T-cell (primary cell): ENCODE data around the gene CPNE6. TPM values are rescaled to one million over a fixed set of nuclear protein-coding genes. Genes with fewer than 3 reads are reported as not detected.

ENCODE experiments used
- ATAC-seq, 4 experiments: fragments of 200-7000 bp in 3 of 4; fragments of 150-1000 bp in 1 of 4; cut with Tn5 transposase; replicated peaks in 1 of 4; 1 replicate in 3 of 4; 2 replicates in 1 of 4; pipeline ENCODE4 v1.10.0; 2021; ENCODE audit warnings: moderate library complexity in 3 of 4, mild to moderate bottlenecking in 2 of 4, moderate number of reproducible peaks in 1 of 4
- CTCF ChIA-PET, 2 donors: fragments of 300-600 bp; sonication (Branson Sonifier 250); formaldehyde crosslinking; loops; one replicate each; lab custom pipeline; 2022; ENCODE audit warnings: antibody characterized with exemption in 2 of 2; lab: Charles Lee
- POLR2A ChIA-PET, 2 donors: fragments of 300-600 bp; sonication (Branson Sonifier 250); formaldehyde crosslinking; loops; one replicate each; lab custom pipeline; 2022; ENCODE audit warnings: antibody characterized with exemption in 2 of 2; lab: Charles Lee
- DNase-seq, 35 experiments: peaks; one replicate each; pipeline versions ENCODE4 v3.0.0 to v3.0.0-alpha.2; 2013 to 2023
- H3K27ac ChIP-seq: one replicate; pipeline ENCODE4 v1.5.1; 2013; ENCODE audit warnings: low read length
- H3K27me3 ChIP-seq, 2 experiments: replicated peaks in 1 of 2; 1 replicate in 1 of 2; 2 replicates in 1 of 2; pipeline versions ENCODE4 v1.6.1 to v1.7.0; 2013; ENCODE audit warnings: low read length in 1 of 2, mixed read lengths in 1 of 2; ENCODE audit not compliant: control insufficient read depth in 2 of 2, insufficient read depth in 2 of 2; ENCODE audit errors: extremely low read depth in 1 of 2
- H3K36me3 ChIP-seq, 2 donors: 1 replicate in 1 of 2; 2 replicates in 1 of 2; pipeline versions ENCODE4 v1.6.1 to v1.7.0; 2013; ENCODE audit warnings: low read length in 1 of 2; ENCODE audit not compliant: control insufficient read depth in 2 of 2, insufficient read depth in 1 of 2; ENCODE audit errors: extremely low read depth in 1 of 2
- H3K4me1 ChIP-seq, 2 experiments: 1 replicate in 1 of 2; 2 replicates in 1 of 2; pipeline versions ENCODE4 v1.6.1 to v1.7.0; 2013; ENCODE audit warnings: low read length in 2 of 2, mixed read lengths in 1 of 2; ENCODE audit not compliant: insufficient read depth in 2 of 2, control insufficient read depth in 1 of 2; ENCODE audit errors: extremely low read depth in 1 of 2
- H3K4me3 ChIP-seq, 2 donors: 1 replicate in 1 of 2; 2 replicates in 1 of 2; pipeline versions ENCODE4 v1.5.1 to v1.7.0; 2013; ENCODE audit warnings: mild to moderate bottlenecking in 2 of 2, low read length in 1 of 2, moderate library complexity in 1 of 2; ENCODE audit not compliant: control insufficient read depth in 1 of 2; ENCODE audit errors: extremely low read depth in 1 of 2
- H3K9me3 ChIP-seq: 2 replicates; pipeline ENCODE4 v1.7.0; 2013
- H3K27ac Mint-ChIP-seq, 2 donors: one replicate each; pipeline ENCODE4 v1.8.0; 2020 to 2021; ENCODE audit warnings: mild to moderate bottlenecking in 2 of 2, mixed read lengths in 2 of 2
- H3K27me3 Mint-ChIP-seq, 2 donors: one replicate each; pipeline ENCODE4 v1.8.0; 2021 to 2022; ENCODE audit warnings: mixed read lengths in 2 of 2
- H3K36me3 Mint-ChIP-seq: one replicate; pipeline ENCODE4 v1.8.0; 2021; ENCODE audit warnings: mixed read lengths
- H3K4me1 Mint-ChIP-seq, 3 donors: one replicate each; pipeline ENCODE4 v1.8.0; 2020 to 2022; ENCODE audit warnings: mixed read lengths in 3 of 3, mild to moderate bottlenecking in 1 of 3
- H3K4me3 Mint-ChIP-seq, 3 donors: one replicate each; pipeline ENCODE4 v1.8.0; 2020 to 2022; ENCODE audit warnings: mild to moderate bottlenecking in 3 of 3, mixed read lengths in 3 of 3, moderate library complexity in 3 of 3
- H3K9me3 Mint-ChIP-seq, 3 donors: one replicate each; pipeline ENCODE4 v1.8.0; 2020 to 2022; ENCODE audit warnings: mixed read lengths in 3 of 3
- WGBS: methylation state at CpG from one replicate; pipeline ENCODE4 v1.1.5; 2013; ENCODE audit warnings: missing lambda C conversion rate; ENCODE audit not compliant: insufficient coverage; 5-methylcytosine and 5-hydroxymethylcytosine counted together
- total RNA-seq, 35 experiments: library from RNA in 6 of 35; stranded (reverse) in 6 of 35; fragments of 120-200 nt in 1 of 35; gene quantifications; one replicate each; pipeline versions ENCODE4 v1.2.1 to v1.2.4 and lab custom pipeline; 2013 to 2026

Gene CPNE6
- total RNA-seq, 5 donors from 2014 or later (not counting 1 experiment from before 2014, with no cell fraction given), result not detected

DNA sequence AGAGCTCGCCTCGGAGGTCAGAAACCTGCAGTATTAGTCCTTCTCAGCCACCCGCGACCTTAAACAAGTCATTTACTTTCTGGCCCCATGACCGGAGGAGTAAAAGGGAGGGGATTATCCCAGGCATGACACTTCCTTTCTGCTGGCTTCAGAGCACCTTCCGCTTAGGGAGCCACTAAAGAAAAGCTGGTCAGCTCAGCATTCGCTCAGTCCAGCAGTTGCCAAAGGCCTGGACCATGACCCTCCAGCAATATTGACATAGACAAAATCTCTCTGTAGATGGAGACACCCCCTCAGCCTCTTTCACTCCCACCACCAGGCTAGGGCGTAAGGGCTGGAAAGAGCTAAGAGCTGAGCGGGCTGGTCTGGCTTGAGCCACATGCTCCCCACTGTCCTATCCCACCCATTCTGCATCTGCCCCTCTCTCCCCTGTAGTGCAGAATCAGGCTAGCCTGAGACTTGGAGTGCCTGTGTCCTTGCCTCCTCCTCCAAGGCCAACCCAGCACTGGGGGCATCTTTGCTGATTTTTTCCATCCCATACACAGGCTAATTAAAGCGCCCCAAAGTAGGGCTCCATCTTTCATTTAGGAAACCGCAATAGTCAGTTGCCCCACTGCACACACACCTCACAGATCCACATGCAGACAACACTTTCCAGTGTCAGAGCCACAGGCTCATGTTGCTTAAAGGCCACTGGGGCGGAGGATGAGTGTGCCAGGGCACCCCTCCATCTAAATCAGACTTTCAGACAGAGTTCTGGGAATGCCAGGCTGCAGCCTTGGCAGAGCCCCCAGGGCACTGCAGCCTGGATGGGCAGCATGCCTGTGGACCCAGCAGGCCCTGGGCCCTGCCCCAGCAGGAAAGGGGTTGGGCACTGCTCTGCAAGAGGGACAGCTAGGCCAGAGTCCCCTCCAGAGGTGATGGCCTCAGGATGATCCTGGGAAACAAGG, 4.0 kb upstream of the CPNE6 start:
- H3K9me3 ChIP-seq, result no peaks in the 10 kb centered on the region
- DNase-seq (no peak), ATAC-seq (no peak)
- no peak overlapping the region for H3K4me3 ChIP-seq
- H3K27ac ChIP-seq, result no peak overlapping the region
- ChIA-PET POLR2A (no interaction called here), CTCF (interaction anchor here in 1 of 2 donors (0.6 kb wide), 1 partner anchor 60 kb away, joined by 3 read pairs; no protein-coding TSS in a partner anchor)
- no peak overlapping the region for H3K27ac Mint-ChIP-seq
- WGBS, result 90% methylated on average over 7 of the region's 12 CpGs
- H3K27me3 ChIP-seq, result peaks cover 0 to 44% of the 10 kb centered on the region in 2 experiments
- H3K4me3 Mint-ChIP-seq, result no peak overlapping the region
- H3K4me1 Mint-ChIP-seq, result no peaks in the 10 kb centered on the region
- H3K36me3 ChIP-seq, result no peaks in the 10 kb centered on the region
- no peaks in the 10 kb centered on the region for H3K9me3 Mint-ChIP-seq
- no peaks in the 10 kb centered on the region for H3K36me3 Mint-ChIP-seq
- peaks cover 6 to 14% of the 10 kb centered on the region in 2 donors for H3K27me3 Mint-ChIP-seq
- no peaks in the 10 kb centered on the region for H3K4me1 ChIP-seq

GRCh38 chr14:24068711-24069410, 2.5 kb upstream of the CPNE6 start:
- 87% methylated on average over 7 of the region's 10 CpGs for WGBS
- H3K4me1 Mint-ChIP-seq, result no peaks in the 10 kb centered on the region
- no peaks in the 10 kb centered on the region for H3K36me3 ChIP-seq
- no peaks in the 10 kb centered on the region for H3K9me3 ChIP-seq
- no peak overlapping the region for H3K4me3 ChIP-seq
- ChIA-PET POLR2A (interaction anchor here in 1 of 2 donors (0.7 kb wide), 1 partner anchor 1527 kb away, joined by 5 read pairs; no protein-coding TSS in a partner anchor), CTCF (no interaction called here)
- H3K27ac Mint-ChIP-seq, result no peak overlapping the region
- no peaks in the 10 kb centered on the region for H3K9me3 Mint-ChIP-seq
- no peak overlapping the region for H3K27ac ChIP-seq
- no peaks in the 10 kb centered on the region for H3K36me3 Mint-ChIP-seq
- H3K4me1 ChIP-seq, result no peaks in the 10 kb centered on the region
- DNase-seq (no peak), ATAC-seq (no peak)
- H3K4me3 Mint-ChIP-seq, result no peak overlapping the region
- peaks cover 6 to 14% of the 10 kb centered on the region in 2 donors for H3K27me3 Mint-ChIP-seq
- H3K27me3 ChIP-seq, result peaks cover 0 to 48% of the 10 kb centered on the region in 2 experiments

GRCh38 chr14:24069411-24069735, 2.0 kb upstream of the CPNE6 start:
- no peak for DNase-seq
- H3K27me3 ChIP-seq, result peaks cover 0 to 48% of the 10 kb centered on the region in 2 experiments
- no peak overlapping the region for H3K4me3 ChIP-seq
- no peaks in the 10 kb centered on the region for H3K9me3 Mint-ChIP-seq
- 83% methylated on average over 1 of the region's 6 CpGs for WGBS
- H3K4me3 Mint-ChIP-seq, result no peak overlapping the region
- no peak for ATAC-seq
- no peak overlapping the region for H3K27ac ChIP-seq
- ChIA-PET CTCF (interaction anchor here in 1 of 2 donors (0.7 kb wide), 1 partner anchor 27 kb away, joined by 4 read pairs; no protein-coding TSS in a partner anchor), POLR2A (no interaction called here)
- H3K9me3 ChIP-seq, result no peaks in the 10 kb centered on the region
- H3K36me3 Mint-ChIP-seq, result no peaks in the 10 kb centered on the region
- no peaks in the 10 kb centered on the region for H3K36me3 ChIP-seq
- no peak overlapping the region for H3K27ac Mint-ChIP-seq
- no peaks in the 10 kb centered on the region for H3K4me1 ChIP-seq
- H3K4me1 Mint-ChIP-seq, result no peaks in the 10 kb centered on the region
- peaks cover 6 to 14% of the 10 kb centered on the region in 2 donors for H3K27me3 Mint-ChIP-seq

DNA sequence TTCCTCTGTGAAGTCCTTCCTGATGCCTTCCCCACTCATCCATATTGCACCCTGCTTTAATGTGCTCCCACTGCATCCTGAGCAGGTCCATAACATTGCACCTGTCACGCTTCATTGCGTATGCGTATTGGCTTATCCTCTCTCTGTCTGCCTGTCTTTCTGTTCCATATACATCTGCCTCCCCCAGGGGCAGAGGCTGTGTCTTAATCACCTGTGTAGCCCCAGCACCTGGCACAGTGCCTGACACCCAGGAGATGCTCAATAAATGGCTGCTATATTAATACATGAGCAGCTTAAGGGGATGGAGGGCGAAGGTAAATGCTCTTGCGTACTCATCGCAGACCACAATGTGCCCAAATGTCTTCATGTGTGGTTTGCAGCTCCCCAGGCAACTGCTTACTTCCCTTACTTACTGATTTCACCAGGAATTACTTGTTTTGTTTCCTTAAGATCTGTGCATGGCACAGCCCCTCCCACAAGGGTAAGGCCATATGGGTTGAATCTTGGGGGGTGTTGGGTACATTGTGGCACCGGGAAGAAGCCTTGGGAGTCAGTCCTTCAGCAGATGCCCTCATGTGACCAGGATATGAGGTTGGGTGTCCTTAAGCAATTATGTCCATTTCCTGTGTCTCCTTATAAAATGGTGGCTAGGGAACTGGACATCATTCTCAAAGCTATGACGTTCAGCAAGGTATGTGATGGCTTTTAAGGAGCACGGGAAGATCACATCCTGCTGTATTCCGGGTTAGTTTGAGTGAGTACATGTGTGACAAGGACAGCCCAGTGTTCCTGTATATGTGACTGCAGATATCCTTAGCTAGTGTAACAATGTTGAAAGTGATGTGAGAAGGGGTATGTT, 848 bp upstream of the CPNE6 start:
- Histone ChIP-seq H3K36me3 (no peaks in the 10 kb centered on the region), H3K27me3 (peaks cover 0 to 48% of the 10 kb centered on the region in 2 experiments), H3K9me3 (no peaks in the 10 kb centered on the region), H3K4me3 (no peak overlapping the region), H3K4me1 (no peaks in the 10 kb centered on the region), H3K27ac (no peak overlapping the region)
- WGBS, result 86% methylated on average over 8 of the region's 10 CpGs
- Mint-ChIP-seq H3K36me3 (no peaks in the 10 kb centered on the region), H3K9me3 (no peaks in the 10 kb centered on the region), H3K4me1 (peaks cover 0 to 2% (median 0%) of the 10 kb centered on the region in 3 donors), H3K27ac (no peak overlapping the region), H3K27me3 (peaks cover 6 to 14% of the 10 kb centered on the region in 2 donors), H3K4me3 (no peak overlapping the region)
- ChIA-PET CTCF (interaction anchor here in 1 of 2 donors (0.7 kb wide), 1 partner anchor 59 kb away, joined by 5 read pairs; no protein-coding TSS in a partner anchor), POLR2A (interaction anchor here in 1 of 2 donors (0.5 kb wide), 1 partner anchor 52 kb away, joined by 6 read pairs; no protein-coding TSS in a partner anchor)
- ATAC-seq (no peak), DNase-seq (no peak)

- ATAC-seq (no peak), DNase-seq (no peak)
- H3K27me3 ChIP-seq, result peaks cover 0 to 52% of the 10 kb centered on the region in 2 experiments
- no peak overlapping the region for H3K4me3 ChIP-seq
- no peak overlapping the region for H3K4me3 Mint-ChIP-seq
- H3K36me3 Mint-ChIP-seq, result no peaks in the 10 kb centered on the region
- no peak overlapping the region for H3K27ac Mint-ChIP-seq
- peaks cover 6 to 14% of the 10 kb centered on the region in 2 donors for H3K27me3 Mint-ChIP-seq
- ChIA-PET CTCF (no interaction called here), POLR2A (no interaction called here)
- 91% methylated on average over 9 of the region's 12 CpGs for WGBS
- no peaks in the 10 kb centered on the region for H3K9me3 ChIP-seq
- H3K27ac ChIP-seq, result no peak overlapping the region
- no peaks in the 10 kb centered on the region for H3K36me3 ChIP-seq
- H3K4me1 ChIP-seq, result no peaks in the 10 kb centered on the region
- H3K4me1 Mint-ChIP-seq, result peaks cover 0 to 2% (median 0%) of the 10 kb centered on the region in 3 donors
- no peaks in the 10 kb centered on the region for H3K9me3 Mint-ChIP-seq
These were observed 571 bp downstream of the CPNE6 start for GRCh38 chr14:24071836-24072430.
